ENCODE results near the gene OR2C3.
"Not testable (repeated sequence)": the region's sequence is repeated elsewhere in the genome, so short reads cannot be mapped to it uniquely, and the experiment has no call there.

The OR2C3 gene

GRCh38 chr1:247536340-247536739, at the start of gene OR2C3:
Gene OR2C3, minus strand, starts transcription at chr1:247536440. Its CDS starts 3,929 bp downstream, at chr1:247532511.
- DNase-seq (ENCODE audit: low spot score): no peak

DNA sequence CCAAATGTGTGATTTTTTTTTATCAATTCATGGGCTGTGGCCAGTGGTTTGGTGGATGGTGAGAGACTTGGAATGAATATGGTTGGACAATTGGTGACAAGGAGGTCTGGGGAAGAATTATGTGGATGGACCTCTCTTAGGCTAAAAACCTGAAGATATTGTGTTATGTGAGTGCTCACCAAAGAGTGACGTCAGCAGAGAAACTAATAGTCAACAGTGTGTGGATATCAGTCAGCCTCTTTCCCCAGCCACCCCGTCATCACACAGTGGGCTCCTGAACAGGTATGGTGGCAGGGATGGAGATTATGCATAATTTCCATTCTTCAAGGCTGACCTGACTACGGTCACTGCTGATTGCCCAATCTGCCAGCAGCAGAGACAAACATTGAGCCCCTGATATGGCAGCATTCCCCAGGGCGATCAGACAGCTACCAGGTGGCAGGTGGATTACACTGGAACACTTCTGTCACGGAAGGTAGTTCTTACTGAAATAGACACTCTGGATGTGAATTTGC, 42.8 kb upstream of the OR2C3 start:
- DNase-seq (ENCODE audit: low spot score): no peak

DNA sequence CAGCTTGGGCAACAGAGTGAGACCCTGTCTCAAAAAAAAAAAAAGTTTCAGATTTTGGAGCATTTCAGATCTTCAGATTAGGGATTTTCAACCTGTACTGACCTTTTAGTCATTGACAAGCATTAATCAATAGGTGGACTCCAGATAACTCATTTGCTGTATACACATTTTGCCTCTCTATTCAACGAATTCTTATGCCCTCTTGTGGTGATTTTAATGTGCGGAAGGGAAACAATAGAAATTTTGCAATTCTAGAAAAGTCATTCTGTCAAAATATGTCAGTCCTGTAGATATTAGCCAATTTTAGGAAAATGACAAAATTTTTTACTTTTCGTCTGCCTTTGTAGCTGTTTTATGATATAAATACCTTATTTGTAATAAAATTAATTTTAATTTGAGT, 40.3 kb upstream of the OR2C3 start:
- no peak for DNase-seq (ENCODE audit: low spot score)

DNA sequence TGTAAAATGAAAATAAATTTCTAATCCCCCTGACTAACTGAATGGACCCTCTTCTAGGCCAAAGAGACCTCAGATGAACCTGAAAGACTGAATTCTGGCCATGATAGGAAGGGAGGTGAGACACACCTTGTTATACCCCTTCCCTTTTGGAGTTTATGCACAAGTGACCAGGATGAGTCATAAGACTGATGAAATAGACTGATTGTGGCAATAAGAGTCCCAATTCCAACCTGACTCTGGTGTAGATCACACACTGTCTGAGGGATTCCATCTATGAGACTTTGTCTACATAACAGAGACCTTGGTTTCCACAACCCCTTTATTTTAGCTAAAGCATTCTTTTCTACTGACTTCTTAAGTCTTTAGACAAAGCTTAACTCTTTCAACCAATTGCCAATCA, 38.4 kb upstream of the OR2C3 start:
- no peak for DNase-seq (ENCODE audit: low spot score)

- no peak for DNase-seq (ENCODE audit: low spot score)
Observed at GRCh38 chr1:247574236-247574635, 38.0 kb upstream of the OR2C3 start.

DNA sequence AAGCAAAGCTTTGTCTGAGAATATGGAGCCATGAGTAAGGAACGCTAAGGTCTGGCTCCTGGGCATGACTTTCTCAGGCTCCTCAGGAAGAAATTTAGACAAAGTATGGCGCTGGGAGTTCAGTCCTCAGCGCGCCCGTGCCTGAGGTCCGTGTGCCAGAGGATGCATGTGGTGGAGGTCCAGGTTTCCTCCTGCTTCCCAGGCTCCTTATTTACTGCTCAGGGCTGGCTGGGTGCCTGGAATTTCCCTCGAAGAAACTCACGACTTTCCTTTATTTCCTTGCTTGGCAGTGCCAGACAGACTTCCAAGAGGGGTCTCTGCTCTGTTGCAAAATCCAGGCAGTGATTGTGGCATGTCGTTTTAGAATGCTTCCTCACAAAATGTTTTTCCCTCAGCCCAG, 26.0 kb upstream of the OR2C3 start:
- no peak for DNase-seq (ENCODE audit: low spot score)

GRCh38 chr1:247561711-247562110, 25.5 kb upstream of the OR2C3 start:
- no peak for DNase-seq (ENCODE audit: low spot score)

DNA sequence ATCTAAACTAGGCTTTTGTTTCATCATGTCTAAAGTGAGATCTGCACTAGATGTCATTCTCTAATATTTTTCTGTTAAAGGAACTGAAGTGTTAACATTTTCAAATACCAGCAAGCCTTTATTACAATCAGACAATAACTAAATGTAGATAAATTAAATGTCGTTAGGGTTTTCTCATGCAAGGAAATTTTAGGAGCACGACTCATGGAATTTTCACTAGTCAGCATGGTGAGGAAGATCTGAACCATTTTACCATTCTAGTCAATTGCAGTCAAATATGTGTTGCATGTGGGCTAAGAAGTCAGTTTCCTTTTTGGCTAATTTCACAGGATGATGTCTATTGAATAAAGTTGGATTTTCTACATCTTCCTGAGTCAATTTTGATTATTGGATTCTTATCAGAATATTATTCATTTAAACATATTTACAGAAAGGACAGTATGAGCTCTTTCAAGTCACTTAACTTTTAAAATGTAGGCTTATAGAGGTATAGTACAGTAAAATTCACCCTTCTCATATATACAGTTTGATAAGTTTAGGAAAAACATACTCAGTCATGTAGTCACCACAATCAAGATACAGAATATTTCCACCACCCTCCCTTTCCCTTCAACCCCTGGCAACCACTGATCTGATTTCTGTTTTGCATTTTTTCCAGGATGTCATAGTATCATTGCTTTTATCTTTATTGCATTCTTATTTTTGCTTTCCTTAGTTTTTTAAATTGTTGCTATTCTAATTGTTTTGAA, 21.9 kb upstream of the OR2C3 start:
- DNase-seq (ENCODE audit: low spot score): no peak

DNA sequence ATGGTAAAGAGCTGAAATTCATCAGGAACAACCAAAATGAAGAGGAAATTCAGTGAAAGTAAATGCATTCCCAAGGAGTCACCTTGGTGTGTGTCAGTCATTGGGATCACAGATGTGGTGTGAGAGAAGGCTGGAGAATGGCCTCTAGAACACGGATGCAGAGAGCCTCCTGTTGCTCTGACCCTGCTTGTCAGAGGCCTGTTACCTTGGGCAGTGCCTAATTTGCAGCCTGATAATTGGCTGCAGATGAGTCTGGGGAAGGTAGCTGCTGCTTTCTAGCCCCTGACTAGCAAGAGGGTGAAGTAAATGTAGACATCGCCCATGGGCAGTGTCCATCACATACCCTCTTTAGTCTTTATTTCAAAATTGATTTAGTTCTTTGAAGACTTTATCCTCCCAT, 16.0 kb upstream of the OR2C3 start:
- DNase-seq (ENCODE audit: low spot score): no peak

GRCh38 chr1:247551721-247552120, 15.5 kb upstream of the OR2C3 start:
- DNase-seq (ENCODE audit: low spot score): no peak

DNA sequence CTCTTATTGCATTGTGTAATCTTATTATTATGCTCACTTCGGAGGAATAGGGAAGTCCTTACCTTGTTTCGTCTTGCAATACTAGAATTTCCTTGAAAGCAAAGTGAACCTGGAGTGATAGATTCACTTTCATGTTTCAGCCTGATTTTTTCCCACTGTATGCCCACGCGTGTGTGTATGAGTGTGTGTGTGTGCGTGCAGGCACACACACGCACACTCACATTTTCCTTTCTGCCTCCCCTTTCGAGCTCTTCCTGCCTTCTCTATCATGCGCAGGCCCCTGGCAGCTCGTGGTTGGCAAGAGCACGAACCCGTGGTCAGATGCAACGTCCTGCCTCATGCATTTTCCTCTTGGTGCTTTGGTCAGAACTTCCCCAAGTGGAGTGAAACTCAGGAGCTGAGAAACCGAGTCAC, 12.5 kb upstream of the OR2C3 start, which contains the start of gene GCSAML:
GCSAML (plus strand) TSS at position 366 of the 414 bp plus-strand sequence. CDS start 58 bp downstream, outside the sequence.
- no peak for DNase-seq (ENCODE audit: low spot score)

GRCh38 chr1:247548092-247548491, 11.9 kb upstream of the OR2C3 start:
- no peak for DNase-seq (ENCODE audit: low spot score)

GRCh38 chr1:247542811-247543210, 6.6 kb upstream of the OR2C3 start:
- no peak for DNase-seq (ENCODE audit: low spot score)

DNA sequence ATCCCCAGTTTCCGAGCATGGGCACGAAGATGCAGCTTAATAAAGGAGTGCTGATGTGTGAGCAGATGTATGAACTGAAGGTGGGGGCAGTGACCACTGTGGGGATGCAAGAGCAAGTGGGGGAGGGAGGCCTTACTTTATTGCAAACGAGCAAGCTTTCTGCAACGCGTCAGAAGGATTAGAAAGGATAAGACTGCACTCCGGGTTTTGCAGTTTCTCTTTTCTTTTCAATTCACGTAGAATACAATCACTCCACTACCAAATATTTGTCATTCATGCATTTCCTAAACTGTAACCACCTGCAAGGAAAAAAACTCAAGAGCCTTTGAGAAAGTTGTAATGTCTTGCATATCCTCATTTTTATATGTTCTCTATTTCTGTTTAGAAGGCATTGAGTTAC, 4.3 kb upstream of the OR2C3 start:
- DNase-seq (ENCODE audit: low spot score): no peak

DNA sequence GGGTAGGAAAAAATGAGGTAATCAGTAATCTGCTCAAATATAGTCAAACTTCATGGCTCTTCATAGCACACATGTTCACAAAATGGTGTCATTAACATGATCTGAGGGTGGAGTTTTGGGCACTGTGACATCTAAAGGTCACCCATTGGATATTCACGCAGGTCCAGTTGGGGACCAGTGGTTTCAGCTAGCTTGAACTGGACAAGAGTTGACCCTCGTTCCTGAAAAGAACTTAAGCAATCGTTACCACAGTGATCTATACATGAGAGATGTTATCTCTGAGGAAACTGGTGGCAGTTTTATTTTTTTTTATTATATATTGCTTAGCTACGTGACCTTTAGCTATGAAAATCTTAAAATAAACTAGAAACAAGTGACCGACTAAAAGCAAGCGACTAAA, 3.0 kb upstream of the OR2C3 start:
- no peak for DNase-seq (ENCODE audit: low spot score)

DNA sequence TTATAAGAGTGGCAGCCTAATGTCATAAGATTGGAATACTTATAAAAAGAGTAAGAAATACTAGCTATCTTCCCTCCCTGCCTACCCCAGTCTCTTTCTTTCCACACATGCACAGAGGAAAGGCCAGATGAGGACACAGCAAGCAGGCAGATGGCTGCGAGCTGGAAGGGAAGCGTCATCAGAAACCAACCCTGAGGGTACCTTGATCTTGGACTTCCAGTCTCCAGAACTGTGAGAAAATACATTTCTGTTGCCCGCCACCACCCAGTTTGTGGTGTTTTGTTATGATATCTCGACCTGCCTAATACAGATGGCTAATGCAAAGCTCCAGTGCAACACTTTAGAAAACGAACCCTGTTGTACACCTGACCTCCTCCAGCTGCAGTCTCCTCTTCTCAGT, 2.3 kb upstream of the OR2C3 start:
- DNase-seq (ENCODE audit: low spot score): no peak

DNA sequence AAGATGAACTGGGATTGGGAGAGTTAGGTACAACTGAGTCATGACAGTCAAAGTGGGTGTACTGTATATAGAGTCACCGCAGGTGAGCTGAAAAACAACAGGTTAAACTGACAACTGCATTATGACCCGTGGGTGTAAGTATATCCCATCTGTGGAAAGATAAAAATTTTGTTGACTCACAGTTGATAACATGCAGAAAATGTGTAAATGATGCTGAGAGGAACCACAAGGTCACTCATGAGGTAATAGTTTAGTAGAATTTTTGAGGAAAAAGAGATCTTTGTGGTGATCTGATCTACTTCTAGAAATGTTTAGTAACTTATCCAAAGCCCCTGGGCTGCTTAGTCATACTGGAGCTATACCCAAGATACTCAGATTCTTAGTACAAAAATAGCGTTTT, 838 bp downstream of the OR2C3 start:
- no peak for DNase-seq (ENCODE audit: low spot score)

- no peak for DNase-seq (ENCODE audit: low spot score)
Observed at GRCh38 chr1:247531937-247532336, 4.3 kb downstream of the OR2C3 start.

GRCh38 chr1:247530785-247531184, 5.5 kb downstream of the OR2C3 start:
- no peak for DNase-seq (ENCODE audit: low spot score)

DNA sequence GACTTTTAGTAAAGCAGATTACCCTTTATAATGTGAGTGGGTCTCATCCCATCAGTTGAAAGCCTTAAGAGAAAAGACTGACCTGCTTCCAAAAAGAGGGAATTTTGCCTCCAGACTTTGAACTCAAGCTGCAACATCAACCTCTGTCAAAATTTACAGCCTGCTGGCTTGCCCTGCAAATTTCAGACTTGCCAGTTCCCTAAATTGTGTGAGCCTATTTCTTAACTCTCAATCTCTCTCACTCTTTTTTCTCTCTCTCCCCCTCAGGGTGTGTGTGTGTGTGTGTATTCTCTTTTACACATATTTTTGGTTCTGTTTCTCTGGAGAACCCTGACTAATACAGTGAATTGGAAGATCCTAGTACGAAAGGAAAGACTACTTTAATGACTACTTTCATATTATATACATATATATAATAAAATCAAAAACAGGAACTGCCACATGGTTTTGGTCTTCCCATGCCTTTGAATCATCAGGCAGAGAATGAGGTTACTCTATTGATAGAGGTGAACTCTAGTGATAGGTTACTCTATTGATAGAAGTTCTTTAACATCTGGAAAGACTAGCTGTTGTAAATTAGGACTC, 6.4 kb downstream of the OR2C3 start:
- DNase-seq (ENCODE audit: low spot score): no peak

GRCh38 chr1:247528812-247529474, 7.3 kb downstream of the OR2C3 start:
- no peak for DNase-seq (ENCODE audit: low spot score)

- not testable (repeated sequence) for DNase-seq (ENCODE audit: low spot score)
Observed at GRCh38 chr1:247521886-247522285, 14.4 kb downstream of the OR2C3 start.

- DNase-seq (ENCODE audit: low spot score): no peak
Observed at GRCh38 chr1:247518613-247518891, 17.7 kb downstream of the OR2C3 start.

Measured in CD4-positive, alpha-beta T cell treated with Interleukin-2 at 100 ng/mL for 4 hours (primary cell).